Fibroblast of the aortic adventitia (primary cell): Measurements from ENCODE around the gene RASGEF1C. TPM values are rescaled to one million over a fixed set of nuclear protein-coding genes. Genes with fewer than 3 reads are reported as not detected.

Experiments used
- DNase-seq: peaks from one replicate; pipeline ENCODE4 v3.0.0-alpha.2; 2010; ENCODE audit warnings: low read depth
- H3K4me3 ChIP-seq: 2 replicates; pipeline ENCODE4 v1.5.1; 2011; ENCODE audit warnings: low read depth, mild to moderate bottlenecking, control low read depth, low read length, moderate library complexity
- total RNA-seq: library from RNA; depleted of rRNA; stranded (reverse); fragments of >200 nt; gene quantifications from 2 replicates; pipeline ENCODE4 v1.2.3, GENCODE V29; 2012; ENCODE audit warnings: low replicate concordance
- TF ChIP-seq, protein P1 (sequence below): IDR thresholded peaks from 2 replicates; pipeline ENCODE4 v1.5.1; 2011; ENCODE audit warnings: mild to moderate bottlenecking, low read length, control low read depth, inconsistent platforms; ENCODE audit not compliant: insufficient read depth

Gene RASGEF1C
- total RNA-seq, 1 donor: not detected

DNA sequence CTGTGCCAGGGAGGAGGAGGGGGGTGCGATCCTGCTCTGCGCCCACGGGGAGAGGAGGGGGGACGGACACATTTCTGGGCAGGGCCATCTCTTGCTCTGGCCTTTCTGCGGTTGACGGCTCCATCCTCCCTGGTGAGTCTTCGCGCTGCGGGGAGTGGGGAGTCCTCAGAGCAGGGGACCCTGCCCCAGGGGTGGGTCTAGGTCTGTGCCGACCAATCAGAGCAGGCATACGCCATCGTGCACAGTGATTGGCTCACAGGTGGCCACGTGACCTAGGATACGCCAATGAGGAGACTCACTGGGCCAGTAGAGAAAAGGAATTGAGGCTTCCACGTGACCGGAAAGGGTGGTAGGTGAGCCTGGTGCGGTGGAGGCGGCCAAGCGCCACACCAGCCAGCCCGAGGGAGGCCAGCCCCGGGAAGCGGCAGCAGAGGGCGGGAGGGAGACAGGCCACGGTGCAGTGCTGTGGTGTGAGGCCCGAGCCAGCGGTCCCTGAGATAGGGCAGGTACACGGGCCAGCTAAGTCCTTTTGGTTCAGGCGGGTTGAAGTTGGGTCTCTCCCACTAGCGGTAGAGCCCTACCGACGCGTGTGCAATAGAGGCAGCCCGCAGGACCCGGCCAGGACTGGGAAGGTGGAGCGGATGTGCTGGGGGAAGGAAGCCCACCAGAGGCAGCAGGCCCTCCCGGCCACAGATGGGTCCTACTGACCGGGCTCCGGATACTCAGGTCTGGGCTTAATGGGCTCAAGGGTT lies 72.2 kb downstream of the RASGEF1C start:
- TF ChIP-seq, protein P1, sequence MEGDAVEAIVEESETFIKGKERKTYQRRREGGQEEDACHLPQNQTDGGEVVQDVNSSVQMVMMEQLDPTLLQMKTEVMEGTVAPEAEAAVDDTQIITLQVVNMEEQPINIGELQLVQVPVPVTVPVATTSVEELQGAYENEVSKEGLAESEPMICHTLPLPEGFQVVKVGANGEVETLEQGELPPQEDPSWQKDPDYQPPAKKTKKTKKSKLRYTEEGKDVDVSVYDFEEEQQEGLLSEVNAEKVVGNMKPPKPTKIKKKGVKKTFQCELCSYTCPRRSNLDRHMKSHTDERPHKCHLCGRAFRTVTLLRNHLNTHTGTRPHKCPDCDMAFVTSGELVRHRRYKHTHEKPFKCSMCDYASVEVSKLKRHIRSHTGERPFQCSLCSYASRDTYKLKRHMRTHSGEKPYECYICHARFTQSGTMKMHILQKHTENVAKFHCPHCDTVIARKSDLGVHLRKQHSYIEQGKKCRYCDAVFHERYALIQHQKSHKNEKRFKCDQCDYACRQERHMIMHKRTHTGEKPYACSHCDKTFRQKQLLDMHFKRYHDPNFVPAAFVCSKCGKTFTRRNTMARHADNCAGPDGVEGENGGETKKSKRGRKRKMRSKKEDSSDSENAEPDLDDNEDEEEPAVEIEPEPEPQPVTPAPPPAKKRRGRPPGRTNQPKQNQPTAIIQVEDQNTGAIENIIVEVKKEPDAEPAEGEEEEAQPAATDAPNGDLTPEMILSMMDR: no peak
- DNase-seq: no peak
- H3K4me3 ChIP-seq: no peak overlapping the region

DNA sequence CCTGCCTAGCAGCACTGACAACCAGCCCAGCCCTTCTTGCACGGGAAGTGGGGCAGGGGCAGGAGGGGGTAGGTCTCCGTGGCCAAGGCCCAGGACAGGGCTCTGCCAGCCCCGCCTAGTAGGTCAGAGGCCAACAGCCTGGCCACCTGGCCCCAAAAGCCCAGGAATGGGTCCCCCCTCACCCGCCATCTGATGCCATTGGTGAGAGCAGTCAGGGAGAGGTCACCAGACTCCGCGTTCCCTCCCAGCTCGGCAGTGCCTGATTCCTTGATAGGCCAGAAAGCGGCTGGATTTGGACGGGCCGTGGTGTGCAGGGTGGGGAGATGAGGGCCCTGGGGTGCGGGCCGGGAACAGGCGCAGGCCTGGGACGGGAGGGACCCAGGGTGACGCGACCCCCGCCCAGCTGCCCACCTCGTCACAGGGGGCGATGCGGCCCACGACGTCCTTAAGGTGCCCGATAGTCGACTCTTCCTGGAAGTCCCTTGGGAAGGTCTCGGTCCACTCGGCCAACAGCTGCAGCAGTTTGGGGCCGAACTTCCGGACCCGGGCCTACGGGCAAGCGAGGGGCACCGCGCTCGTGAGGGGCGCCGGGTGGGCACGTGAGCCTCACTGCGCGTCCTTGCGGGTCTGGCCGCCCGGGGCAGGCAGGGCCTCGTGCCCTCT lies 72.9 kb downstream of the RASGEF1C start:
- no peak for DNase-seq
- H3K4me3 ChIP-seq: no peak overlapping the region
- TF ChIP-seq, protein P1: no peak

DNA sequence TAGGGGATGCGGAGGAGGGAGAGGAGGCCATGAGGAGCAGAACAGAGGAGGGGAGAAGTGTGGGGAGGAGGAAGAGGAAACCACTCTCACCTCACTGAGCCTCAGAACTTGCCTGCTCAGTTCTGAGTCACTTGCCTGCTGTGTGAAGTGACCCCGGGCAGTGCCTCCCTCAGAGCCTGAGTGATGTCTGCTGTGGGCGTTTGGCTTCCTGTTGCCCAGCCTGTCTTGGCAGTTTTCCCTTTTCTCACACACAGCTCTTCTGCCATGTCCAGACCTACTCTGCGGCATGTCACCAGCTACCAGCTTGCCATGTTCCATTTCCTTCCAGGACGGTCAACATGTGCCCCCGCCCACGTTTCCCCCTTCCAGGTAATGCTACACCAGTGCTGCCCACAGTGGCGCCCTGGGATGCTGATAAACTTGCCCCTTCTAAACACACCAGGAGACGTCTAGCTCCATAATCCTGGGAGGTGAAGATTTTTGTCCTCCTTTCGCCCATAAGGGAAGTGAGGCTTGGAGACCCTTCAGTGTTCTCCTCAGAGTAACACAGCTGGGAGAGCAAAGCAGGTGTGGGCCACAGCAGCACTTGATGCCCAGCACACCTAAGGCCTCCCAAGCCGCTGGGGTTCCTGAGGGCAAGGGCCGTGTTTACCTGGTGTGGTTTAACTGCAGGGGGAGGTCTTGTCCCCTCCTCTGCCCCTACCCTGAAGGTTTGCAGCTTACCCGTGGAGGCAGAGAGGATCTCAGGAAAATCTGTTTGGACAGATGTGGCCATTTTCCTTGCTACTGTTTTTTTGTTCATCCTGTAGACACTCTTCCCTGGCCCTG lies 73.7 kb downstream of the RASGEF1C start:
- DNase-seq: peak; percentile 27
- TF ChIP-seq, protein P1: no peak
- no peak overlapping the region for H3K4me3 ChIP-seq

DNA sequence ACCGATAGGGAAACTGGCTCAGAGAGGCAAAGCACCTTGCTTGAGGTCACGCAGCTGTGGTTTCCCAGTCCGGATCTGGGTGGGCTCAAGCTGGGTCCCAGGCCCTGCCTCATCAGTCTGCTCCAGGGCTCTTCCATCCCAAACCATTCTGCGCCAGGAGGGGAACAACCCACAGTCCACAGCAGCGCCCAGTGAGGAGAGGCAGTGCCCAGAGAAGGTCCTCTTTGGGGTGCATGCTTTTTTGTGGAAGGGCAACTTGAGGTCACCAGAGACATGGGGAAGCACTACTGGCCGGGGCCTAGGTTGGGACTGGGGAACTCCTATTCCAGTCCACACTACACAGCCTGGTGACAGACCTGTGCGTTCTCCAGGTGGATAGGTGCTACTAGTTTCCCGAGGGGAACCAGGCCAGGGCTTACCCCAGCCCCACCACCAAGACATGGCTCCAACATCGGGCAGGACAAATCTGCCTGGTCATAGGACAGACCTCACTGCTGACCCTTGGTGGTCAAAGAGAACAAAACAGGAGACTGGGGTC lies 75.0 kb downstream of the RASGEF1C start:
- TF ChIP-seq, protein P1: no peak
- DNase-seq: no peak
- H3K4me3 ChIP-seq: no peak overlapping the region

DNA sequence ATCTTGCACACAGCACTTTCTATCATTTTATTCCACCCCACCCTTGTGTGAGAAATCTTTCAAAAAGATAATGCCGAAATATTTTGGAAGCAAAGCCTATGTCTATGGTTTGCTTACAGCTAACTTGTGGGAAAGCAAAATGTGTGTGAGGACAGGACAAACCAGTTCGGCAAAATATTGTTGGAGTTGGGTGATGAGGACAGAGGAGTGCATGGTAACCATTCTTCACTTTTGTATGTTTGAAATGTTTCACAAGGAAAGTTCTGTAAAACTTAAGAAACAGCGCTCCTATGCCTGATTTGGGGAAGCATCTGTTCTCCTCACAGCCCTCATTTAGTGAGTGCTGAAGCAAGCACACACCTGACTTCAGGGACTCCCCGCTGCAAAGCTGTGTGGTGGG lies 75.5 kb downstream of the RASGEF1C start:
- DNase-seq: no peak
- TF ChIP-seq, protein P1: no peak

DNA sequence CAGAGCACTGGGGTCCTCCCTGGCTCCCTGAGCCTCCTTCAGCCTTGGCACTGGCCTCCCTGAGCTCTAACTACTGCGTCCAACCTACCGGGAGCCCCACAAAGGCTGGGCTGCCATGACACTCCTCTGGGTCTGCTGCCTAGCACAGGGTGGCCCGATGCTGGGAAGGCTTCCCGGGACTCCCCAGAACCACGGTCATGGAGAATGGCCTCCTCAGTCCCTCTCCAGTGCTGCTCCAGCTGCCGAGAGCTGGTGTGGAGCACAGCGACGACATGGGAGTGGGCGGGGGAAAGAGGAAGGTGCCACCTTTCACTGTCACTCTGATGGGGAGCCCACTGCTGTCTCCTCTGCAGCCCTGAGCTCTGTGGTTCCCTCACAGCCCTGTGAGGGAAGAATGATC lies 76.0 kb downstream of the RASGEF1C start:
- no peak for DNase-seq
- no peak overlapping the region for H3K4me3 ChIP-seq
- TF ChIP-seq, protein P1: no peak

More for the DNA sequence above, 75.5 kb downstream of the RASGEF1C start:
- H3K4me3 ChIP-seq: no peak overlapping the region
